GM19043 (cell line): ENCODE measurements around the gene EXOC3.
"Not testable (repeated sequence)": the region's sequence is repeated elsewhere in the genome, so short reads cannot be mapped to it uniquely, and the experiment has no call there.

Experiments
- ATAC-seq: cut with Tn5 transposase; IDR thresholded peaks from one replicate; pipeline ENCODE4 v1.9.1; 2021; ENCODE audit warnings: low read depth; ENCODE audit not compliant: unreplicated experiment

The EXOC3 gene

DNA sequence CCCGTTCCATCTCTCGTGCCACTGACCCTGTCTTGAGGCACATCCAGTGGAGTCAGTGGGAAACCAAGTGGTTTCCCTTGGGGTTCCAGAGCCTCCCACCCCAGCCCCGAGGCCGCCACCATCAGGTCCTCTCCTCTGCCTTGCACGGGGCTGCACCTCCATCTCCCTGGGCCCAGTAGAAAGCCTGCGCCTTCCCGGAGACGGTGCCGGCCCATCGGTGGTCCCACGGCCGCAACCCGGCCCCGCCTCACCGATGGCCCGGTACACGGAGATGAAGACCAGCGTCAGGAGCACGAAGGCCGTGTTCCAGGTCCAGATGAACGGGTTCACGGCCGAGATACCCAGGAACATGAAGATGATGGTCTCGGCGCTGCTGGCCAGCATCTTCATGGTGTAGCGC is 40.0 kb downstream of the EXOC3 start:
- no peak for ATAC-seq

DNA sequence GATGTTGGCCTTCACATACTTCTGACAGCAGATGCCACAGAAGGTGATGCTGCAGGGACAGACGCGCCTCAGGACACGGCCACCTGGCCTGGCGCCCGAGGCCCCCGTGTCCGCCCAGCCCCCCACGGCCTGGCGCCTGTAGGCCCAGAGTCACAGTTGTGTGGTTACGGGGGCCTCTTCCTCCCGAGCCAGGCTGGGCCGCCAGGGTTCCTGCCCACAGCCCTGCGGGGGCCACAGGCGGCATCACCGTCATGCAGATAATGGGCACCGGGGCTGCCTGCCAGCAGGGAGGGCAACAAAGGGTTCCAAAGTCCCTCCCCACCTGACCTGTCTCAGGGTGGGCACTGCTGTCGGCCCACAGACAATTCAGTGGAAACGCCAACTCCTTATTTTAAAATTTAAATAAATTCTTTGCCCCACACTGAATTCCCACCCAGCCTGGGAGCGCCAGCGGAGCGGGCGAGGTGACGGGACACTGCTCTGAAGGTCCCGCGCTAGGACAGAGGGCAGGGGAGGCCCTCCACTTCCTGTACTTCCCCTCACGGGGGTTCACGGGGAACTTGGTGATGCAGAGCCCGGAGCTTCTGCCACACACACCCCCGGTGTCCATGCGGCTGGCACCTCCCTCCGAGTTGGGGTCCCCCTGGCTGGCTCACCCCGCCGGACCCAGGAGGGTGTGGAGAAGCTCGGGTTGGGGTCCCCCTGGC is 40.6 kb downstream of the EXOC3 start:
- ATAC-seq, result no peak

DNA sequence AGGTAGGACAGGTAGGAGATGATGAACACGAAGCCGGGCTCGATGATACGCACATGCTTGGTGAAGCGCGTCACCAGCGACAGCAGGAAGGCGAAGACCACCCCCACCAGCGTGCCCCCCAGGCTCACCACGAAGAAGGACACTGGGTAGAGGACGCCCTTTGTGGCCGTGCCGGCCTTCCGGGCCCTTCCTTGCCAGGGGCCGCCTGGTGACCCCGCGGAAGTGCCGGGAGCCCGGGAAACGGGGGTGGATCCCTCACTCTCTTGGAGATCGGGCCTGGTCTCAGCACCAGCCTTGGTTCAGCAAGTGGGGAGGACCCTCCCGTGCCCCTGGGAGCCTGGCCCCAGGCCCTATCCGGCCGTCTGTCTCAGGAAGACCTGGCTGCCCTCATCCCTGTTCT is 41.6 kb downstream of the EXOC3 start:
- no peak for ATAC-seq

DNA sequence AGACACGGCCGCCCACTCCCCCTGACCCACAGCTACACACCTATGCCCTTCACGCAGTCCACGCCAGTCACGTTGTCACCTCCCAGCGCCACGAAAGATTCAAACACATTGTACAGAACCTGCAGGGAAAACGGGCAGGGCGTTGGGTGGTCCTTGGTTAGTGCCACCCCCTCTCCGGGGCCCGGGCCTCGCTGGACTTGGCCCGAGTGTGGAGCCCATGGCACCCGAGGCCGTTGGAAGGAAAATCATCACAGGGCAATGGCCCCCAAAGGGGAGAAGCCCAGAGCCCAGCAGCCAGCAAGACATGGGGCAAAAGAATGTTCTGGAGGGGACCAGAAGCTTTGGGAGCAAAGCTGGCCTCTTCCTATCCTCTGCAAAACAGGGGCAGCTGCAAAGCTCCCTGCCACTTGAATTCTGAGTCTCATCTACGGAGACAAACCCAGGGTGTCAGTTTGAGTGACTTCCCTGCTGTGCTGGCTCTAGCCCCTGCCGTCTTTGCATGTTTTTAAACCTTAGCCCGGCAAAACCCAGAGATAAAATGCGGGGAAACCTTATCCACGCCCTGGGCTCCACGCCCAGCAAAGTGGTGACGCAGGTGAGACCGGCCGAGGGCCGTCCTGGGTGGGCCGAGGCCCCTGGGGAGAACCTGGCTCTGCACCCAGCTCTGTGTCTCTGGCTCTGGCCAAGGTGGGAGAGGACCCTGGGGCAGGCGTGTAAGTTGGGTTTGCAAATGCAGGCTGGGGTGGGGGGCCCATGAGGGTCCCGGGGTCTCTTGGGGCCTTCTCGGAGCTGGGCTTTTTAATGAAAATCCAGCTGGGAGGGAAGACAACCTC is 42.4 kb downstream of the EXOC3 start:
- ATAC-seq, result no peak

DNA sequence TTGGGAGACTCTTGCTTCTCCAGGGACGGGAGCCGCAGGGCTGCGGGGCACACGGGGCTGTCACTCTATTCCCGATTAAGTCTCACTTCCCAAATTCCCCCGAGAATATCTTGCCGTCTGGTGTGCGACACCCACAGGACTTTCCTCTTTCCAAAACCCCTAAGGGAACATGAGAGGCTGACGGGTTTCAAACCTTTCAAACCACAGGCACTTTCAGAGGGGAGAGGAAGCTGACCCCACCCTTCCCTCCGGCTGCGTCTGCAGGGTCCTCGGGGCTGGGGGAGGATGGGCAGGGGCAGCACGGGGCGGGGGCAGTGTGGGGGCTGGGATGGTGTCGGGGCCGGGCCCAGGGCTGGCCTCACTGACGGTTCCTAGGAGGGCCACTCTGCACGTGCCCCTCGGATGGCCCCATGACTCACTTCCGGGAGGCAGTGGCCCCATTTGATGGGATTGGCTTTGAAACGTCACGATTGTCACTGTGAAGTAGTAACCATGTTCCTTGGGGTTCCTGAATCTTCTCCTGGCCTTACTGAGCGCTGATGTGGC is 43.0 kb downstream of the EXOC3 start:
- no peak for ATAC-seq

DNA sequence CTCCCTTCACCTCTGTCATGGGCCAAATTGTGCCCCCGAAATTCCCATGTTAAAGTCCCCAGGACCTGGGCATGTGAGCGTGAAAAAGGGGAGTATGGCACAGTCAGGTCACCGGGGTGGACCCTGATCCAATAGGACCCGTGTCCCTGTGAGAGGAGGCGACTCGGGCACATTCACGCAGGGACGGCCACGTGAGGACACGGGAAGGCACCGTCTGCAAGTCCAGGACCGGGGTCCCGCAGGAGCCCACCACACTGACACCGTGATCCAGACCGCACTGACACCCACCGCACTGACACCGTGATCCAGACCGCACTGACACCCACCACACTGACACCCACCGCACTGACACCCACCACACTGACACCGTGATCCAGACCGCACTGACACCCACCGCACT is 43.6 kb downstream of the EXOC3 start:
- ATAC-seq, result not testable (repeated sequence)

DNA sequence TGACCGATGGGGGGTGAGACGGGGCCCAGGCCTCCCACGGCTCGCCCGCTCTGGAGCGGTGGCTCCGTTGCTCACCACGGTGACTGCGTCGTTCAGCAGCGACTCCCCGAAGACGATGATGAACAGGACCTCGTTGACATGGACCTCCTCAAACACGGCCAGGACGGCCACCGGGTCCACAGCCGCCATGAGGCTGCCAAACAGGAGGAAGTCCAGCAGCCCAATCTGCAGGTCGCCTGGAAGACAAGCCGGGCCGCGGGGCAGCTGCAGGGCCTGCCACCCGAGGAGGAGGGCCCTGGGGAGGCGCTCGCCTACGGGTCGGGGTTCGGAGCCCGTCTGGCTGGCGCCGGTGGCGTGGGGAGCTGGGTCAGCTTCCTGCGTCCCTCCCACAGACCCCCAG is 45.3 kb downstream of the EXOC3 start:
- no peak for ATAC-seq

DNA sequence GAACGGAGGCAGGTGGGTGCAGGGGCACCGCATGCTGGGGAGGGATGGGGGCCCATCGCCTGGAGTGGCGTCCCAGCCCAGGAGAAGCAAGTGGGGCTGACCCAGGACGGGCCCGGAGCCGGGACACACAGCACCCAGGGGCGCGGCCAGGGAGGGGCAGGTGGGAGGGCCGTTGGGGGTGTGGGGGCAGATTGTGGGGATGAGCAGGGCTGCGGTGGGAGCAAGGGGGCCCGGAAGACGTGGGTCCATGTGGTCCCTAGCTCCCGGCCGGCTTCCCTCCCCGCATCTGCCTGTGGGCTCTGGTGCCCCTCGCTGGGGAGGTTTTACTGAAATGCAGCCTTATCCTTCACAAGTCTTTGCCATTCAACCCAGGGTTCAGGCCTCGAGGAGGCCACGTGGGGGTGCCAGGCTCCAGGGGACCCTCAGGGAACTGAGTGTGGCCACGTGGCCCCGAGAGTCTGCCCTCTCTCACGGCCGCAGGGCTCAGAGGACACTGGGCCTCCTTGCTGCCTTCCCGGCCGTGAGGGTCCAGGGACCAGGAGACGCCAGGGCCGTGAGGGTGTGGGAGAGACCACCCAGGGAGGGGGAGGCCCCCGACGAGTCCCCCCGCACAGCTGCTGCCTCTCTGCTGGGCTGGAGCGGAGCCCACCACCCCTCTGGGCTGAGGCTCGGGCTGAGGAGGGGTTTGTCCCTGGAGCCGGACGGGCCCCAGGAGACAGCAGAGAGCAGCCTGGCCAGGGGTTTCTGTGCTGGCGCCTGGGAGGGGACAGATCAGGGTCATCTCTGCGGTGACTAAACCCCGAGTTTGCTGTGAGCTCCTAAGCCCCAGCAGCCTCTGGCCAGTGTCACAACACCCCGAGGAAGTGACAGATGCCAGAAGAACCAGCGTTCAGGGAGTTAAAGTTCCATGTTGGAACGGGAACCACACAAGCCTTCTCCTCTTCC is 46.0 kb downstream of the EXOC3 start:
- no peak for ATAC-seq

DNA sequence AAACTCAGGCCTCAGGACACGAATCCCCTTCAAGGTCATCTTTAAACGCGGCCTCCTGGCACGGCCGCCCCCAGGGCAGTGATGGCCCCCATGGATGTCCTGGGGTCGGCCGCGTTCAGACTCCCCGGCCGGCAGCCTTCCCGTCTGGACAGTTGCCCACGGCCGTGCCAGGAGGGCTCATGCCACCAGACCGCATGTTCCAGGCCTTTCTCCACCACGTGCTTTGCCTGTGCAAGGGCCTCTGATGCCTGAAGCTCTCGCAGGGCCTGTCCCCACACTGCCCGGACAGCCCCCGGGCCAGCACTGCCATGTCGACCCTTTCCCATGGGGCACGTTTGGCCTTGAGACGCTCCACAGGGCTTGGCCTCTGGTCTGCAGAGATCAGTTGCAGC is 46.7 kb downstream of the EXOC3 start:
- no peak for ATAC-seq

DNA sequence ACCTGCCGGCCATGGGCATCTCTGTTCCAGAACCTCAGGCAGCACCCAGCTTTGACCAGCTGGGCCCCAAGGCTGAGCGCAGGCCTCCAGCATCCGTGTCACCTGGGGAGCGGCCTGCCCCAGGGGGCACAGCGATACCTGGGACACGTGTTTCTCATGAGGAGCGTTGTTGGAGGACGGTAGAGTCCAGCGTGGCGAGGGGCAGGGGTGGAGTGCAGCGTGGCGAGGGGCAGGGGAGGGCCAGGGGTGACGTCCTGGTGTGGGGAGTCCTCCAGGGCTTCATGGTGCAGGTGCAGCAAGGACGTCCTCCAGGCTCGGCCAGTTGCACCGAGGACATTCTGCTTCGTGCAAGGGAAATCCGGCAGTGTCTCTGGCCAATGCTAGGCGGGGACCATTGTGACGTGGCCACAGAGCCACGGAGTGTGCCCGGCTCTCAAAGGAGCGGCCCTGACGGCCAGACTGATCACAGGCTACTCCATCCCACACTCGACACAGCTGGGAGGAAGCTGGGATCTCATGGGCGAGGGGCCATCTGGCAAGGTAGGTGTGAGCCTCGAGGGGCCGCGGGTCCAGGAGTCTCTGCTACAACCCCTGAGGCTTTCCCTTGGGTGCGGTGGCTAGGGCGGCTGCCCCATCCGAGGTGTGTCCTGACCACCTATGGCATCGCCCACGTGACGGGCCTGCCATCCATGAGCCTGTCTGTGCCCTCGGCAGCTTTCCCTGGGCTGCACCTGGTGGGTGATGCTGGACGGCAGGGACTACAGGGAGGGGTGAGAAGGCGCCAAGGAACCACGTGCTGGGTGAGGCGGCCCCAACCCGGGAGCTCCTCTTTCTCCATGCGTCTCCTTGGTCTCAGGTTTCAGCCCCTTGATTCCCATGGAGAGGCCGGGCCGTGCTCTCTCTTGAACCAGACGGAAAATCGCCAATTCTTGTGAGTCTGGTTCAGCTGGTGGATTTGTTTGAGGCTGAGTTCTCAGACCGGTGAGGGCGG is 47.4 kb downstream of the EXOC3 start:
- ATAC-seq, result no peak

DNA sequence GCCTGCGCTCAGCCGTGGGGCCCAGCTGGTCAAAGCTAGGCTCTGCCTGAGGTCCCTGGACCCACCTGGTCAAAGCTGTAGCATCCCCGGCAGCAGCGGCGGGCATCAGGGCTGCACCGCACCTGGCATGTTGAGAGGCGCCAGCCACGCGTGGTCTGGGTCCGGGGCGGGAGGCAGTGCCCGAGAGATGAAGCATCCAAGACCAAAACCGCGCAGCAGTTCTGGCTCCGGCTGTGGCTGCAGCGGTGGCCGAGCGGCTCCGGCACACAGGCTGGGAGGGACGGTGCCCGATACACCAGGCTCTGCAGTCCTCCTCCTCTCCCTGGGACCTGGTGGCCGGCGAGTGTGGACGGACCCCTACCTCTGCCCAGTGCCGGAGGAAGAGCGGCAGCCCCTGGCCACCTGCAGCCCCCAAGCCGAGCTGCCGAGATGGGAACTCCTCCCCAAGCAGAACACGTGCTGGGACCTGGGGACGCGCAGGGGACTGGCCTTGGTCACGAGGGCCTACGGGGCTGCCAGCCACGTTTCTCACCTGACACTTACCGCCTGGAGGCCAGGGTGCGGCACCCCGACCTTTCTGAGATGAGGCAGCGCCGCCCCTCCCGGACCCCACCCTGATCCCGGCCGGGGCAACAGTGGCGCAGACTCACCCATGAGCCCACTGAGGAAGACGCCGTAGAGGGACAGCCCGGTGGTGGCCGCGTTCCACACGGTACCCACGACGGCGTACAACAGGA is 48.3 kb downstream of the EXOC3 start:
- ATAC-seq, result no peak

DNA sequence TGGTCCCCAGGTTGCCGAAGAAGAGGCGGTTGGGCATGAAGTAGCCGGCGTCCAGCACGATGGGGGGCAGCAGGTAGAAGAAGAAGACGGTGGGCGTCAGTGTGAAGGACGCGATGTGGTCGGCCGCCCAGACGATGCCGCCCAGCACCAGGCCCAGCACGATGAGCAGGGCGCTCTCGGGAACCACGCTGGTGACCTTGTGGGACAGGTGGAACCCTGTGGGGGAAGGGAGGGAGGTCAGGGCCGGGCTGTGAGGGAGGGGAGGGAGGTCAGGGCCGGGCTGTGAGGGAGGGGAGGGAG is 48.8 kb downstream of the EXOC3 start:
- no peak for ATAC-seq

DNA sequence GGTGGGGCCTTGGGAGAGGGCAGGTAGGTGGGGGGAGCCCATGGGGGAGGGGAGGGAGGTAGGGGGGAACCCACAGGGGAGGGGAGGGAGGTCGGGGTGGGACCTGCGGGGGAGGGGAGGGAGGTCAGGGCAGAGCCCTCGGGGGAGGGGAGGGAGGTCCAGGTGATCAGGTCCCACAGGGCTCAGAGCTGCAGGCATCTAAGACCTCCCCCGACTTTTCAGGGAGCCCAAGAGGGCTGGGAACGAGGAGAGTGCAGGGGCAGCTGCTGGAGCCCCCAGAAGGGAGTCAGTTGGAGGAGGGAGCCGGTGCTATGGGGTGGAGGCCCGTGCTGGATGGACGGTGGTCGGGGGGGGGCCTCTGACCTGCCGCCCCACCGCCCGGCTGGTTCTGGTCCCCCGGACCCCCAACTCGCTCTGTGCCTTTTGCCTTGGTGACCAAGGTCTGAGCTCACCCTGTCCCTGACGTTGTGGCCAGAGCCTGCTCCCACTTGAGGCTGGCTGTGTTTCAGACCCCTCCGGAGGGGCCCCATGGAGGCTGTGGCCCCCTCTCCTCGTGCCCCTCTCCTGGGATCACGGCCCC is 49.4 kb downstream of the EXOC3 start:
- ATAC-seq, result no peak

DNA sequence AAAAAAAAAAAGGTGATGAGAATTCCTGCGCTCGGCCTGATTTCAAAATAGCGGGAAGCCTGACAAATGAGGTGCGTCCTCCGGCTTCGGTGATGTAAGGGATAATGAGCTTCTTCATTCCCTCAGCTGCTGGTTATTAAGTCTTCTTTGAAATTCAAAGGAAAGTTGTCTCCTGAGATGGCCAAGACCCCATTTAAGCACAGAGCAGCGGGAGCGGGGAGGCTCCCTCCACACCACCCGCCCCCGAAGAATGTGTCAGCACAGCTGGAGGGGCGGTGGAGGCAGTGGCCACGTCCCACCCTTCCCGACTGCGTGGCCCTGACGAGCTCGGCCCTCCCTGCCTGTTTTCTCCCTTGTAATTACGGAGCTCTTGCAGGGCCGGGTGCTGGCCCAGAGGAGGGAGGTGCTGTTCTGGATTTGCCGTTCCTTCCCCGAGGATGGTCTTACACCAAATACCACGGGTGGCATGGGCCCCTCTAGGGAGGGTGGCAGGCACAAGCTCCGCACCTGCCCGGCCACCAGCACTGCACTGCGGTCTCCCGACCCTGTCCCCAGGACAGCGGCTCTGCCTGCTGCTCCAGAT is 50.2 kb downstream of the EXOC3 start:
- ATAC-seq, result no peak

DNA sequence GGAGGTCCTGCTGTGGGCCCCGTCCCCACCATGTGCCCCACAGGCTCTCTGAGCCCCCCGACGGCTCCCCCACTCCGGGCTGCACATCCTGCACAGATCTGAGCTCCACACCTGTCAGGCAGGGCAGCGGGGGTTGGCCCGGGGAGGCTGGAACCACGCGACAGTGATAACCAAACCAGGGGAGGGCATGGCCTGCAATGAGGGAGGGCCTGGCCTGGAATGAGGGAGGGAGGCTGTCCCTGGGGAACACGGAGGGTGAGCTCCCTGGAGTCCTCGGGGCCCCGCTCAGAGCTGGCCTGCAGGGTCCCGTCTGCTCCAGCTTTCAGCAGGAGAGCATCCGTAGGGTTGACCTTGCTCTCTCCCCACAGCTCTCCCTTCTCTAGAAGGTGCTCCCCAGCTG is 50.8 kb downstream of the EXOC3 start:
- no peak for ATAC-seq

DNA sequence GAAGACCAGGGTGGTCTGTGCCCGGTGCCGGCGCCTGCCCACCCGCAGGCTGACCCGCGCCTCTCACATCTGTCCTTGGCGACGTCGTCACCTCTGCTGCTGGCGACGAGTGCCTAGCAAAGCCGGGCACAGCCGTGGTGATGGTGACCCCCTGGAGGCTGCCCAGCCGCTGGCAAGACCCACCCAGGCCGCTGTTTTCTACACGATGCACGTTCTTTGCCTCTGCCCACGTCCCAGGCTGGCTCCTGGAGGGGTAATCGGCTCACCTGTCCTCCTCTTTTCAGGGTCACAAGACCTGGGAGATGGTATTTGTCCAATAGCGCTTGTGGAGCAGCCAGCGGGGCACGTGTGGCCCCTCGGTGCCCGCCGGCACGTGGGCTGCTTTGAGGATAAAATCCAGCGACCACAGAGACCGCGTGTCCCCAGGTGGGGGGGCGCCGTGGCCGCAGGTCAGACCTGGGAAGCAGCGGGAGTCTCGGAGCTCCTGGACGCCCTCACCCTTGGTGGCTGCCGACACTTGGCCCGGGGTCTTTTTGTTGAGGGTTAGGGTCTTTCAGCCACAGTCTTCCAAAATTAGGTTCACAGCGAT is 51.8 kb downstream of the EXOC3 start:
- ATAC-seq, result no peak

DNA sequence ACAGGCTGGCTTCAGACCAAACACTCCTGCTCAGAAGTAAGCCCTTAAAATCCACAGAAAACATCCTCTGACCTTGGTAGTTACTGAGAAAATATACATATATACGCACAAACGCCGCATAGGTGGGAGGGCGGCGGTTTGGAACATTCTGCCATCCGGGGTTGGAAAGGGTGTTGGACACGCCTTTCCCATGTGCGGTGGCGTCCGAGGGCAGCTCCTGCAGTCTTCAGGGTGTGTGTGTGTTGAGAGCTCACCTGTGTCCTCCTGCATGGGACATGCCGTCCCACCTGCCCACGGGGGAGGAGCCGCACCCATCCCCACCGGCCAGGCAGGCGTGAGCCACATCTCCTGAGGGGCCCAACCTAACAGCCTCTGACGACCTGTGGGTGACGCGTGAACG is 53.1 kb downstream of the EXOC3 start:
- ATAC-seq, result no peak

DNA sequence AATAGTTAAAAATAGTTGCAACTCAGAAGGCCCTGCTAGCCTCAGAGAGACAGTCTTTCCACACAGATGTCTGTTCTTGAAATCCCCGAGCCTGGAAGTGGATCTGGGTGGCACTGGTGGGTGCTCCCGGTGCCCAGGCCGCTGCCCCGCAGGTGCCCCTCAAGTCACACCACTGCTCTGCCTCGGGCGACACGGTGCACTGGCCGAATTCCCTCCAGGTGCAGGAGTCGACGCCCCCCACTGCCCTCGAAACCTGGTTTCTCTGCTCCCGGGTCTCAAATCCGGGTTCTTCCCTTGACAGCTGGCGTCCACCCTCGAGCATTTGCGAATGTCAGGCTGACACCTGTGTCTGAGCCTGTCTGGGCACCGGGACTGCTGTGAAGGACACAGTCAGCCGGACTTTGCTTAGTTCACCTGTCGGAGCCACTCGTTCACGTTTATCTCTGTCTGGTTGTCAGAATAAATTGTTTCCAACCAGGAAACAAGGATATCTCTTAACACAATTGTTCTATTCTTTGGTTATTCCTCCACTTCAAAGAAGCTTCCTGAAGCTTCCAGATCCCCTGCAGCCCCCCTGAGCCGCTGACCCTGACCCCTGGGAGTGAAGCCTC is 54.2 kb downstream of the EXOC3 start:
- ATAC-seq, result no peak
